Cardiac fibroblast (primary cell): ENCODE measurements around the gene C7orf33.
A peak's percentile ranks its signal among the peaks of the same experiment; 100 is the strongest.
"Not testable (repeated sequence)": the region's sequence is repeated elsewhere in the genome, so short reads cannot be mapped to it uniquely, and the experiment has no call there.

Experiments
- DNase-seq, 2 donors: peaks; one replicate each; pipeline versions ENCODE4 v3.0.0 to v3.0.0-alpha.2; 2010; ENCODE audit warnings: low read depth in 2 of 2
- H3K4me3 ChIP-seq, 2 donors: replicated peaks in 1 of 2; 1 replicate in 1 of 2; 2 replicates in 1 of 2; pipeline ENCODE4 v1.5.1; 2011; ENCODE audit warnings: low read depth in 2 of 2, low read length in 2 of 2, mild to moderate bottlenecking in 2 of 2, moderate library complexity in 1 of 2
- TF ChIP-seq, protein P1 (sequence below): IDR thresholded peaks from one replicate; pipeline ENCODE4 v1.5.1; 2011; ENCODE audit warnings: low read depth, mild to moderate bottlenecking, low read length, inconsistent platforms

Gene C7orf33

DNA sequence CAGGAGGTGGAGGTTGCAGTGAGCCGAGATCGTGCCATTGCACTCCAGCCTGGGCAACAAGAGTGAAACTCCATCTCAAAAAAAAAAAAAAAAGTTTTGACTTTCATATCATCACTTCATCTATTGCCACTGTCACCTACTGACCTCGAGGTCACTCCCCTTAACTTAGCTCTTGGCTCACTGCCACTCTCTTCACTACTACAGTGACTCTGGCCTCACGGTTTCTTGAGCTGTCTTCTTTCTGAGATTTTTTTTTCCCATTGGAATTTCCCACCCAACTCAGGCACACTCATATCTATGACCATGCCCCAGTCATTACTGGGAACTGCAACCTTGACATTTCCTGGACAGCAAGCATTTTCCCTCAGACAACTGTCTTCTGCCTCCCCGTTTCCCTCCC is 42.6 kb upstream of the C7orf33 start:
- TF ChIP-seq, protein P1, sequence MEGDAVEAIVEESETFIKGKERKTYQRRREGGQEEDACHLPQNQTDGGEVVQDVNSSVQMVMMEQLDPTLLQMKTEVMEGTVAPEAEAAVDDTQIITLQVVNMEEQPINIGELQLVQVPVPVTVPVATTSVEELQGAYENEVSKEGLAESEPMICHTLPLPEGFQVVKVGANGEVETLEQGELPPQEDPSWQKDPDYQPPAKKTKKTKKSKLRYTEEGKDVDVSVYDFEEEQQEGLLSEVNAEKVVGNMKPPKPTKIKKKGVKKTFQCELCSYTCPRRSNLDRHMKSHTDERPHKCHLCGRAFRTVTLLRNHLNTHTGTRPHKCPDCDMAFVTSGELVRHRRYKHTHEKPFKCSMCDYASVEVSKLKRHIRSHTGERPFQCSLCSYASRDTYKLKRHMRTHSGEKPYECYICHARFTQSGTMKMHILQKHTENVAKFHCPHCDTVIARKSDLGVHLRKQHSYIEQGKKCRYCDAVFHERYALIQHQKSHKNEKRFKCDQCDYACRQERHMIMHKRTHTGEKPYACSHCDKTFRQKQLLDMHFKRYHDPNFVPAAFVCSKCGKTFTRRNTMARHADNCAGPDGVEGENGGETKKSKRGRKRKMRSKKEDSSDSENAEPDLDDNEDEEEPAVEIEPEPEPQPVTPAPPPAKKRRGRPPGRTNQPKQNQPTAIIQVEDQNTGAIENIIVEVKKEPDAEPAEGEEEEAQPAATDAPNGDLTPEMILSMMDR, result no peak
- H3K4me3 ChIP-seq, result no peak overlapping the region
- no peak for DNase-seq

DNA sequence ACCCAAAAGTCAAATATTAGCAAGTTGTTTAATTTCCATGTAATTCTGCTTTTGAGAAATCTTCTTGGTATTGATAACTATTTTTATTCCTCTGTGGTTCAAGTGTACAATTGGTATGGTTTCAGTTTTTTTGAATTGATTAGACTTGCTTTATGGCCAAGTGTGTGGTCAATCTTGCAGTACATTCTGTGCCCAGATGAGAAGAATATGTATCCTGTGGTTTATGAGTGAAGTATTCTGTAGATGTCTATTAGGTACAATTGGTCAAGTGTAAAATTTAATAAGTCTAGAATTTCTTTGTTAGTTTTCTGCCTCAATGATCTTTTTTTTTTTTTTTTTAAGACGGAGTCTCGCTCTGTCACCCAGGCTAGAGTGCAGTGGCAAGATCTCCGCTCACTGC is 36.6 kb upstream of the C7orf33 start:
- TF ChIP-seq, protein P1, result no peak
- no peak for DNase-seq
- H3K4me3 ChIP-seq, result no peak overlapping the region

DNA sequence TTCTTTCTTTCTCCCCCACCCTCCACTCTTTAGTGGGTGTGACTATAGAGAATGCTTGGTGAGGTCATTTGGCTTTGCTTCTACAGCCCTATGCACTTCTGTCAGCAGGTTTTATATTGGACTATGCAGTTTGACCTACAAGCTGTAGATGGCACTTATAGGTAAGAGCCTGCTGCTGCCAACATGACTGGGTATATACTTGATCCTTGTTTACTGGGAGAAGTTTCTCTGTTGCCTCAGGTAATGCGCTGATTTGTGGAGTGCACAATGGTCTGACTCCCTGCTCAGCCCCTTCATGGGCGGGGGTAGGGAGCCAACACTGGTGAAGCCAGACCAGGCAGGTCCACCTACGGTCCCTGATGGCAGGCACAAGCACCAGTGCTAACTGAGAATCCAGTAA is 33.7 kb upstream of the C7orf33 start:
- TF ChIP-seq, protein P1, result no peak
- no peak overlapping the region for H3K4me3 ChIP-seq
- DNase-seq, result no peak

DNA sequence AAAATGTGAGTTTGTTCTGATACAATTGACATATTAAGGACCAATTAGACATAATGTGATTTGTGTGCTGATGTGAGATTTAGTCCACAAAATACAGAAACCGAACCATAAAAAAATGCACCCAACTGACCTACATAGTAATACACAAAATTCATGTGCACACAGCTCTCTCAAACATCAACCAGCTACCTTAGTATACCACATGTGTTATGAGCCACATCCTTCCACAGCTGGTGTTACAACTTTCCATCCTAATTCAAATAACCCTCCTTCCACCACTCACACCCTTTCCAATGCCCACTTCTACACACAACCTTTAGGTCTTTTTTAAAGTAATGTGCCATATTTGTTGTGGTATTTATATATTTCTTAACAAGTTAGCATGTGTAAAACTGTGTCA is 31.7 kb upstream of the C7orf33 start:
- no peak overlapping the region for H3K4me3 ChIP-seq
- no peak for DNase-seq
- TF ChIP-seq, protein P1, result no peak

DNA sequence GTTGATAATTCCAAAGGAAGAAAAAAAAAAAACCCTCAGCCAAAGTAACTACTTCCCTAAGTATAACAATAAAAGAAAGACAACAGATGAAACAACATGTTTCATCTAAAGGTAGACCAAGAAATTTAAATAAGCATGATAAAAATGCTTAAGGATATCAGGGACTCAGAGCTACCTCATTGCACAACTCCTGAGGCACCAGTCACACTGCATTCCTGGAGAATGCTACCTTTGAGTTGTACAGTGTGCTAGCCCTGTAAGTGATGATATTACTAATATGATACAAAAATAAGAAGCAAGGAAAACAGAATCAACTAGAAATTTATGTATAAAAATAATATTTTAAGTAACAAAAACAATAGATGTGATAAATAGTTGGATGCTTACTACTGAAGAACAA is 29.5 kb upstream of the C7orf33 start:
- DNase-seq, result no peak
- TF ChIP-seq, protein P1, result no peak
- H3K4me3 ChIP-seq, result no peak overlapping the region

DNA sequence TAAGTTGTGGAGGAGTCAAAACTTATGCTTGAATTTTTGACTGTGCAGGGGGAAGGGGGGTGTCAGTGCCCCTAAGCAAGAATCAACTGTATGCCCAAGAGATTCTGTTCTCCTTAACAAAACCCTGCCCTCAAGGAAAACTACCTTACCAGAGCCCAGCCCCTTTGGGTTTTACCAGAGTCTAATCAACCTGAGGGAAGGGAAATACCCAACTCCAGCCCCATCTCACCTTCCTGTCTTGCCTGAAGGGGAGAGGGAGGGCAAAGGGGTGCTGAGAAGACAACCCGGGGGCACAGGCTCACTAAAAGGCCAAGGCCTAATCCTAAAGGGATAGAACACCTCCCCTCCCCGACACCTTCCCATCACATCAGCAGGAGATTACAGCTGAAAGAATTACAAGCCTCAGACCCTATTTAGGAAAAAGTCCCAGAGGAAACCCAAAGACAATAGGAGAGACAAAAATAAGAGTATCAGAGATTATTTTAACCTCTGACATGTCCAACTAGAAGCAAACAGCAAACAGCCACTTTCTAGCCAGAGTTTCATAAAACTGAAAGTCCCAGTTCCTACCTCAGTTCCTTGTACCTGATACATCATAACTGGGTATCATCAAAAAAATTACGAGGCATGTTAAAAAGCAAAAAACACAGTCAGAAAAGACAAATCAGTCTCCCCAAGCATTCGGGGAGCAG is 26.8 kb upstream of the C7orf33 start:
- TF ChIP-seq, protein P1, result no peak
- no peak overlapping the region for H3K4me3 ChIP-seq
- no peak for DNase-seq

DNA sequence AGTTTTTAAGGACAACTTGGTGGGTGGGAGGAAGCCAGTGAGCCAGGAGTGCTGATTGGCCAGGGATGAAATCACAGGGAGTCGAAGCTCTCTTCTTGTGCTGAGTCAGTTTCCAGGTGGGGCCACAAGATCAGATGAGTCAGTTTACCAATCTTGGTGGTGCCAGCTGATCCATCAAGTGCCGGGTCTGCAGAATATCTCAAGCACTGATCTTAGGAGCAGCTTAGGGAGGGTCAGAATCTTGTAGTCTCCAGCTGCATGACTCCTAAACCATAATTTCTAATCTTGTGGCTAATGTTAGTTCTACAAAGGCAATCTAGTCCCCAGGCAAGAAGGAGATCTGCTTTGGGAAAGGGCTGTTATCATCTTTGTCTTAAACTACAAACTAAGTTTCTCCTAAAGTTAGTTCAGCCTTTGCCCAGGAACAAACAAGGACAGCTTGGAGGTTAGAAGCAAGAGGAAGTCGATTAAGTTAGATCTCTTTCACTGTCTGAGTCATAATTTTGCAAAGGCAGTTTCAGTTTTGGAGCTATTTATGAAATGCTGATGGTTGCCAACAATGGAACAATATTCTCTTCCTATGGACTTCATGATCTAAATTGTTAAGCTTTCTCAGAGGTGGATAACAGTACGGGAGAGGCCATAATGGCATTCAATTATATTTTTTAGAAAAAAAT is 26.2 kb upstream of the C7orf33 start:
- H3K4me3 ChIP-seq, result not testable (repeated sequence)
- DNase-seq, result peak; percentile 48 to 65
